GM11168 (cell line): Measurements from ENCODE around the gene SLC34A3.

ENCODE experiments used
- in situ Hi-C: fragments of 300-500 bp; cut with MboI; formaldehyde crosslinking; loops from one replicate; pipeline ENCODE4 v1.12.0; 2022; ENCODE audit warnings: low sequenced_read_pairs; ENCODE audit not compliant: unreplicated experiment

The SLC34A3 gene

DNA sequence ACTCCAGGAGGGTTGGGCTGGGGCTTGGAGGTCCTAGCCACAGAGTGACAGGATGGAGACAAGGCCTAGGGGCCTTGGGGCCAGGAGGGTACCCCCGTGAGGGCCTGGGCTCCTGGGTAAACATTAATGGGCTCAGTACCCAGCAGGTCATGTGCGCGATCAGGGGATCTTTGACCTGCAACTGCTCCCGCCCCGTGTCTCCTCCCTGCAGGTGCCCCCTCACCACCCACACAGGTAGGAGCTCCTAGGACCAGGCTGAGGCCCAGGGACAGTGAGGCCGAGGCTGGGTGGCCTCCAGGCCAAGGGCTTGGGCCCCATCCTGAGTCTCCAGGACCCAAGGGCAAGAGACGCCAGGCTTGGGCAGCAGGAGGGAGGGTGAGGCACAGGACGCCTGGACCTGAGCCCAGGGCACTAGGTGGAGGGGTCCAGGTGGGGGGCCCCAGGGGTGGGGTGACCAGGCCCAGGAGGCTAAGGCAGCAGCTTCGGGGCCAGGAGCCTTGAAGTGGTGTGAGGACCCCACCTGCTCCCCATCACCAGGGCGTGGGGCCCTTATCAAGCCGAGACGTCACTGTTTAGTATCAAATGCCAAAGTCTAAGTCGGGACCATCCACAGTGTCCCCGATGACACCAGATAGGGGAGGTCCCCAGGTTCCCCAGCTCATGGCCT is at the start of gene SLC34A3:
Gene SLC34A3 (plus strand): TSS at position 197 of the 667 bp plus-strand sequence. CDS start 802 bp downstream, outside the sequence.
- in situ Hi-C loops = loop anchor here (5.0 kb wide), 1 partner anchor 109 kb away; no protein-coding TSS in a partner anchor

DNA sequence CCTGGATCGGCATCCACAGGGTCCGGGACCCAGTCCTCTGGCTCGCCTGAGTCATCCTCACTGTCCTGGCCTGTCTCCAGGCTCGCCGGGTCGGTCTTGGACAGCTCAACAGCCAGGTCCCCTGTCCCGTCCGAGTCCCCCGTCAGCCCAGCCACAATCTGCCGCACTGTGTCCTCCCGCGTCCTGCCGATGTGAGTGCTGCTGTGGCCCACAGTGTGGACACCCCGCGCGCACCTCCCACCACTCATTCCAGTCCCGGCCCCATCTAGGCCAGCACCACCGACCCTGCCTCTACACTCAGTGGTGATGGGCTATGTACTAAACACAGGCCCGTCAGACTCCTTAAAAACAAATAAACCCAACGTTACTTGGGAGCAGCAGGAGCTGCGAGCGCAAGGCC is 49.0 kb upstream of the SLC34A3 start:
- in situ Hi-C loops = no loop called here

DNA sequence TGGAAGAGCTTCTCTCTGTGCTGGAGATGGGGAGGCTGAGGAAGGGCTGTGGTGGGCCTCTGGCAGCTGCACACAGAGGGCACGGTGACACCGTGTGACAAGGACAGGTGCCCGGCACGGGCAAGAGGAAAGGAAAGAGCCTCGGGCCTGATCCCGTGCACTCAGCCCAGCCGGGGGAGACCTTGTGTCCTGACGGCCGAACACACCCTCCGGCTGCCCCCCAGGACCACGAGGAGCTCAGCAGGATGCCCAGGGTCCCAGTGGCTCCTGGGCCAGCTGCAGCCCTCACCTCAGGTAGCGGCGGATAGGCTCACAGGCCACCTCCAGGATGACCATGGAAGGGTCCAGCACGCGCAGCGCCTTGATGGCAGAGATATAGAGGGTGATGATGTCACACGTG is 47.9 kb upstream of the SLC34A3 start:
- in situ Hi-C loops = no loop called here

DNA sequence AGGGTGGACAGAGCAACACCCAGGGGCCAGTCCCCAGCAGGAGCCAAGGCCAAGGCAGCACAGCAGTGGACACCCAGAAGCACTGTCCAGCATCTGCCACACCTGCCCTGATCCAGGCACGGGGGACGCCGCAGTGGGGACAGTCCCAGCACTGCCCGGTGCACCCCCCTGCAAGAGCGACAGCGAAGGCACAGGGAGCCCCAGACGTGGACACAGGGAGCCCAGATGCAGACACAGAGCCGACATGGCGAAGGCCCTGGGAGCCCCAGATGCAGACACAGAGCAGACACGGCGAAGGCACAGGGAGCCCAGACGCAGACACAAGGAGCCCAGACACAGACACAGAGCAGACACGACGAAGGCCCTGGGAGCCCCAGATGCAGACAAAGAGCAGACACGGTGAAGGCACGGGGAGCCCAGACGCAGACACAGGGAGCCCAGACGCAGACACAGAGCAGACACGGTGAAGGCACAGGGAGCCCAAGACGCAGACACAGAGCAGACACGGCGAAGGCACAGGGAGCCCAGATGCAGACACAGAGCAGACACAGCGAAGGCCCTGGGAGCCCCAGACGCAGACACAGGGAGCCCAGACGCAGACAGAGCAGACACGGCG is 46.6 kb upstream of the SLC34A3 start:
- in situ Hi-C loops = no loop called here

DNA sequence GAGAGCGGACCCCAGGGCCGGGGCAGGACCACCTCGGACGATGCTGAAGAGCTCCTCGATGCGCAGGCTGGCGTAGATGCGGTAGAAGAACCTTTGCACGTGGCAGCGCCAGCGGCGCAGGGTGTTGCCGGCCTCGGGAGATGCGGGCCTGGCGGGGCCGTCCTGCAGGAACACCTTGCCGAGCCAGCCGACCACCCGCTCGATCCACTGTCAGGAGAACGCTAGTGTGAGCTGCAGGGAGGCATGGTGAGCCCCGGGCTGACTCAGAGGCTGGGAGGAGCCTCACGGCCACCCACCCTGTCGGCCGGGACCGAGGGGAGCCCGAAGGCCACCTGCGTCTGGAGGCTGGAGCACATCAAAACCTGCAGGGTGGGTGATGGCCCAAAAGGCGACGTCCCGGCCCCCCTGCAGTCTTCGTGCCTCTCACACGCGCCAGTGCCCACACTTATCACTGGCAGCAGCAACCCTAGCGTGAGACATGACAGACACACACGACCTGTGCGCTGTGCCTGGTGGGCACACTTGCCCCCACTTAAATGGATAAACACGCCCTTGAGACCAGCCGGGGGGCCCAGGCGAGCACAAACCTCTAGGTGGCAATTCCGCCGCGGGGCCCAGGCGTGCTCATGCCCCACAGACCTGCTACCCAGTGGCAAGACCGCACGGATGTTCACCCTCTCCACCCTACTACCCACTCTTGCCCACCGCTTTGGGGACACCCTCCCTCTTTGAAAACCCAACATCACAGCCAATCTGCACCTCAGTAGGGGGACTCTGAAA is 45.6 kb upstream of the SLC34A3 start:
- in situ Hi-C loops = no loop called here

DNA sequence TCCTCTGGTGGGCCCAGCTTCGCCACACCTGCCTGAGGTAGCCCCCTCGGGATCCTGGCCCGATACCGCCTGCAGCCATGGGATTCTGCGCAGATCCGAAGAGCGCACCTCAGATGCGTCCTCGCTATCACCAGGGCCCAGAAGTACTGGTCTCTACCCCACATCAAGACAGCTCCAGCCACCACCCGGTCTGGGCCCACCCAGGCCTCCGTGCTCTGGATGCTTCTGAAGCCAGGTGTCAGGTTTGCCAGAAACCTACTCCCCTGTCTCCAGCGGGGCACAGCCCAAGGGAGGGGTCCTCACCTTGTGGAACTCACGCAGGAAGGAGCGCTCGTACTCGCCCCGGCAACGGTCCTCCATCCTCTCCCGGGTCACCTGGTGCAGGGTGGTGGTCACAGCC is 44.8 kb upstream of the SLC34A3 start:
- in situ Hi-C loops = no loop called here

DNA sequence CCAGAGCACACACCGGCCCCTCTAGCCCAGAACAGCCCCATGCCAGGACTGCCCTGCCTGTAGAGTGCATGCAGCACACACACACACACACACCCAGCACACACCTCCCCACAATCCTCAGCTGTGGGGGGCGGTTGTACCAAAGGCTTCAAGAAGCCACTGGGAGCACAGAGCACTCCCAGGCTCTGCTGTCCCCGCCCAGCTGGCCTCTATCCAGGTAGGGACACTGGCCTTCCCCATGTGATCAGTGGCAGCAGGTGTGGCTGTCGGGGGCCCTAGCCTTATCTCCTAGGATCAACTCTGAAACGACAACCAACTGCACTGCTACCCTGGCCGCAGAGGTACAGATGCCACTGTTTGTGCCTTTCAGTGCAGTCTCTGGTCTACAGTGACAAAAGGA is 44.3 kb upstream of the SLC34A3 start:
- in situ Hi-C loops = no loop called here

DNA sequence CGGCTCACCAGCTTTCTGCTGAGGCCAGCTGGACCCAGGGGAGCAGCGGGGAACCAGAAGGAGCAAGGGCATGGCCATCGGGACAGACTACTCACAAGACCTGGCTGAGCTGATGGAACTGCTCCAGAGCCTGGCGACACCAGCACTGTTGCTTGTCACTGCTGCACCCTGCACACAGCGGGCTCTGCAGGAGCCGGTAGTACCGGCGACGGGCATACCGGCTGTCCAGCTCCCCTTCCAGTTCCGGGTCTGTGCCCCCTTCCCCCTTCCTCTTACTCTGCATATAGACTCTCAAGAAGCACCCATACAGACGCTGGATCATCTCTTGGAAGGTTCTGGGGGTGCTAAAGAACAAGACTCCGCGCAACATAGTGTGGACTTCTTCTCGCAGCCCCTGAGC is 43.3 kb upstream of the SLC34A3 start:
- in situ Hi-C loops = no loop called here

DNA sequence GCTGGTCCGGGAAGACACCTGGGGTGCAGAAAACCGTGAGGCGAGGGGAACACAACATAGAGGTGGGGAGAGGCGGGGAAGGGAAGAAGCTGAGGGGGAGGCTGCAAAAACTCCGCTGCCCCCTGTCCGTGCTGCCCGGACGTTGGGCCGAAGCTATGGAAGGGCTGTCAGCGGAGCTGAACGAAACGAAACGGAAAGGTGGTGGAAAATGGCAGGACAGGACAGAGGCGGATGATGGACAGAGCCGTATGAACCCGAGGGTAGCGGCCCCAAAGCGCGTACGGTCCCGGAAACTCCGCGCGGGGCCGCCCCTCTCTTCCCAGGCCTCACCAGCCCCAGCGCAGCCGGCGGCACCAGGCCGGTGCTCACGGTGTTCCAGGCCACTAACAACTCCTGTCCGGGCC is 42.6 kb upstream of the SLC34A3 start:
- in situ Hi-C loops = no loop called here

DNA sequence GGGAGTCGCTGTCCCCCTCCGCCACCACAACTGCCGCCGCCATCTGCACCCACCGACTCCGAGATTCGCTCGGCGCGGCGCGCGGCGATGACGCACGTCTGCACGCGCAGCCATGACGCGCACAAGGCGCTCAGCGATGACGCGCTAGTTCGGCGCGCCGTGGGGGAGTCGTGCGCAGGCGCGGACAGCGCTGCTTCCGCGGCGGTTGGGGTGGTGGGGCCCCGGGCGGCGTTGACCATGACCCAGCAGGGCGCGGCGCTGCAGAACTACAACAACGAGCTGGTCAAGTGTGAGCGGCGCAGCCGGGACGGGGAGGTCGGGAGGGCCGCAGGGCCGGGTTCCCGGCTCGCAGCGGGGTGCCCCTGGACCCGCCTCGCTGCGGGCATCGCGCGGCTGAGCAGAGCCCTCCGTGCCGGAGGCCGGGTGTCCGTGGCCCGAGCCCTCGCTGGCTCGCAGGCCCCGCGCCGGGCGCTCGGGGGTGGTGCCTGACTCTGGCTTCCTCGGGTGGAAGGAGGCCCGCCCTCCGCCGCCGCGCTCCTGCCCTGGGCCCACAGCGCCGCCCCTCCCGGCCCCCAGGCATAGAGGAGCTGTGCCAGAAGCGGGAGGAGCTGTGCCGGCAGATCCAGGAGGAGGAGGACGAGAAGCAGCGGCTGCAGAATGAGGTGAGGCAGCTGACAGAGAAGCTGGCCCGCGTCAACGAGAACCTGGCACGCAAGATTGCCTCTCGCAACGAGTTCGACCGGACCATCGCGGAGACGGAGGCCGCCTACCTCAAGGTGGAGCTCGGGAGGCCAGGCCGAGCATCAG is 42.0 kb upstream of the SLC34A3 start, which contains the start of the genes ANAPC2 and SSNA1:
Gene ANAPC2 (minus strand): TSS at position 71 of the 807 bp plus-strand sequence. CDS start 28 bp downstream, at position 43.
Gene SSNA1 (plus strand): TSS at position 187 of the 807 bp plus-strand sequence. CDS start 51 bp downstream, at position 238.
- in situ Hi-C loops = no loop called here

DNA sequence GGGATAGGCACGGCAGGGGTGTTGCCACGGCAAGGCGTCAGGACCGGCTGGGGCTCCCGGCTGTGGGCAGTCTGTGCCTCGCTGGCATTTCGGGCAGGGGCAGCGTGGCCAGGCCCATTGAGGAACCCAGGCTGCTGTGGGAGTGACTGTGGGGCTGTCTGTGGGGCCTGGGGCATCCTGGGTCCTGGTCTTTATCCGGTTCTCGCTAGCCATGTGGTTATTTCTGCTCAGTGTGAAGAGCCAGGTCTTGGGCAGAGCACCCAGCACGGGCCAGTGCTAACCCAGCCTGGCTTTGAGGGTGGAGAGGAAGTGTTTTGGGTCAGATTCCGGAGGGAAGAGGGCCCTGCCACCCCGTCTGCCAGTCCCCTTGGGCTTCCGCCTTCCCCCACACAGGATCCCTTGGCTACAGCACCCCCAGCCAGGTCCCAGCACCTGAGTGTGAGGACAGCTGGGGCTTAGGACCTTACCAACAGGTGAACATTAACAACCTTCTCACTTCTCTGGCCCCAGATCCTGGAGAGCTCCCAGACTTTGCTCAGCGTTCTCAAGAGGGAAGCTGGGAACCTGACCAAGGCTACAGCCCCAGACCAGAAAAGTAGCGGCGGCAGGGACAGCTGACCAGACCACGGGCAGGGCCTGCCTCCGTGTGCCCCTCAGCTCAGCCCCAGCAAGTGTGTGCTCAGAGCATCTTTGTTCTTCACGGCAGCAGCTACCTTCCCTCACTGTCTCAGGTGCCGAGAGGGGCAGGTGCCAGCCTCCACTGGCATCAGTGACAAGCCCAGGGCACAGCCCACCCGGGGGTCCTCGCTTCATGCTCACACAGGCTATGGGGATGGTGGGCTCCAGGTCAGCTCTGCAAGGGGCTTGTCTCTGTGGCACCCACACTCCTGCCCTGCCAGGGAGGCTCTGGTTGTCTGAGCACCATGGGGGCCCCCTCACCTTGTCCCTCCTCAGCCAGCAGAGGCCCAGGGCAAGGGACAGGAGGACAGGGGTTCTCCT is 41.1 kb upstream of the SLC34A3 start:
- in situ Hi-C loops = no loop called here

DNA sequence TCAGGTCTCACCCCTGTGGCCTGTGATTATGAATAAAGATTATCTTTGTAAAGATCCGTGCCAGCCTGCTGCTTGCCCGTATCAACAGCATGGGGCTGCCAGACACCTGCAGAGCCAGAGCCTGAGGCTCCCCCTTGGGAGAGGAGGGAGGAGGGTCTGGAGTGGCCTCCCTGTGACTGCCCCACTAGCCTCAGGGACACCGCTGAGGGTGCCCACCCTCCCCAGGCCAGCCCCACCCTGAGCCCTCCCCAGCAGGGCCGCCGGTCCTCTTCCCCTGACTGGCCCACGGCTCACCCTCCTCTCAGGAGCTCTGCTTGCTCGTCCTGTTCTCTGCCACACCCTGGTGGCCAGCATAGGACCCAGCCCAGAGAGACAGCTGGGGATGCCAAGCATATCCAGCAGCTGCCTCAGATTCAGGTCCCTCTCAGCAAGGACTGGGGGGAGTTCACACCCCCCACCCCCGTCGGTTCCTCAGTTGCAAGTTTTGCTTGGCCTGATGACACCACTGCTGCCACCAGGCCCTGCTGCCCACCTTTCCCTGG is 40.3 kb upstream of the SLC34A3 start:
- in situ Hi-C loops = no loop called here

DNA sequence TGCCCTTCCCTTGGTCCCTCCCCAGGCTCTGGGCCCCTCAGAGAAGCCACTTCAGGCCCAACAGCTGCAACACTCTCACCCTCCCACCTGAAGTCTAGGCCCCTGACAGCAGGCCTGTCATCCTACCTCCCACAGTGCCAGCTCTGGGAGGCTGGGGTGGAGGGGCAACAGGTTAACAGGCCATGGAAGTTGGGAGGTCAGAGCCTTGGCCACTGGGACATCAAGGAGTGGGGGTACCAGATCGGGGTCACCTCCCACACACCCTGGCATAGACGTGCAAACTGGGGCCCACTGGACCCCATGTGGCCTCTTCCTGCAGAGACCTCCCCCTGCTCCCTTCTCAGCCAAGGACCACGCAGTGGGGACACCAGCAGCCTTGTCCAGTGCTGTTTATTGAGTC is 39.5 kb upstream of the SLC34A3 start:
- in situ Hi-C loops = no loop called here

DNA sequence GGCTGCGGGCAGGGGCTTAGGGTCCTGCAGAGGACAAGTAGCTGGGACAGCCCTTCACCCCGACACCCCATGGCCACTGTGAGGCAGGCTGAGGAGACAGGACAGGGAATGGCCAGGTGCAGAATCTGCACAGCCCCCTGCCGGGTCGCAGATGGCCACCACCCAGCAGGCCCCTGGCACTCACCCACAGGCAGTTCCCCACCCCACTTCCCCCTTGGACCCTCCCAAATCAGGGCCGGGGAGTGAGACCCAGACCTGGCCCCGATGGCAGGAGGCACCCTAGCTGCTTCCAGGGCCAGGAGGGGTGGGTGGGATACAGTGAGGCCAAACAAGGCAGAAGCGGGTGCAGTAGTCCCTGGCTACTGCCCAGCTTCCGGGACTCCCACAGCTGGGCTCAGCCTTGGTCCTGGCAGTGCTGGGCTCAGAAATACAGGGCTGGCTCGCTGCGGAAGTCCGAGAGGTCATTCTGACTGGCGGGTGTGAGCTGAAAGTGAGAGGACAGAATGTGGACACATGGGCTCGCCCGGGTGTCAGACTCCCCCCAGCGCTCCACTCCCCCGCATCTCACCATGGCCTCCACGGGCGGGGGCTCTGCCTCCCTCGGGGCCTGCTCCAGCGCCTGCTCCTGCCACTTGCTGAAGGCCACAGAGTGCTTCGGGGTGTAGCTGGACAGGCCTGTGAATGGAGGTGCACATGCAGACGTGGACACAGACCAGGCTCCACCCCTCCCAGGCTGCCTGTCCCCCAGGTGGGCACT is 38.8 kb upstream of the SLC34A3 start:
- in situ Hi-C loops = no loop called here

DNA sequence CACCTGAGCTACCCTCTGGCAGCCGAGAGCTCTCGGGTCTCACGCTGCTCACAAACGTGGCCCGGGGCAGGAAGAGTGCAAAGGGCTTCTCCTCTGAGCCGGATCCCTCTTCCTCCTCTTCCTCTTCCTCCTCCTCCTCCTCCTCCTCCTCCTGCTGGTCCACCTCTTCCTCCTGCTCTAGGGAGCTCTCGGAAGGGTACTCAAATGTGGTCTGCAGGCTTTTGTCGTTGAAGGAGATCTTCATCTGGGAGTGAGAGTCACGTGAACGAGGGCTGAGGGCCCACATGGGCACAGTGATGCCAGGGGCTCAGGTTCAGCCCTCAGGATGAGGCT is 38.3 kb upstream of the SLC34A3 start:
- in situ Hi-C loops = no loop called here

DNA sequence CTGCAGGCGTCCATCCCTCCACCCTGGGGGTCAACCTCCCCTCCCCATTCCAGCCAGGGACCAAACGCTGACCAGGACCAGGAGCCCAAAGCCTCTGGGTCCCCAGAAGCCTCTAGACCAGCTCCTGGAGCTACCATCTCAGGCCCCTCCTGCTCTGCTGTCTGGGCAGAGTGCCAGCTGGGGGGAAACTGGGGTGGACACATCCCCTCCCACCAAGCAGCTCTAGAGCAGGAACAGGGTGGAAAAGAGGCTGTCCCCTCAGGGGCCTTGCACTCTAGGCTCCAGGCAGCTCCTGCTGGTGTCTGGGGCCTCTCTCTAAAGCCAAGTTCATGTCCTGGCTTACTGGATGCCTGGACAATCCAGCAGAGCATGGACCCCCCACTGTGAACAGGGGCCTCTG is 37.8 kb upstream of the SLC34A3 start:
- in situ Hi-C loops = no loop called here

DNA sequence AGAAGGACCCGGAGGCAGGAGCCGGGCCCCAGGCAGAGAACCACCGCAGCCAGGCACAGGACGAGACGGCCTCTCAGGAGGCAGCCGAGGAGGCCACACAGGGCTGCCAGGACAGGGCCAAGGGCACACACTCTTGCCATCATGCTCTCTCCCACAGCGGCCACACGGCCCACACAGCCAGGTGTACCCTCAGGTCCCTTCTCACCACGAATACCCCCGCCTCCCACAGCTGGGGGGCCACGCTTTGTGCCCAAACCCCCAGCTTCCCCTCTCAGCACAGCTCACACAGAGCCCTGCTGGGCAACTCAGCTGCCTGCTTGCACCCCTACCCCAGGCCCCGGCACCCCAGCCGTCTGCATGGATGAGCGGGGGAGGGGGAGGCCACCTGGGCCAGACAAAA is 36.9 kb upstream of the SLC34A3 start:
- in situ Hi-C loops = no loop called here

DNA sequence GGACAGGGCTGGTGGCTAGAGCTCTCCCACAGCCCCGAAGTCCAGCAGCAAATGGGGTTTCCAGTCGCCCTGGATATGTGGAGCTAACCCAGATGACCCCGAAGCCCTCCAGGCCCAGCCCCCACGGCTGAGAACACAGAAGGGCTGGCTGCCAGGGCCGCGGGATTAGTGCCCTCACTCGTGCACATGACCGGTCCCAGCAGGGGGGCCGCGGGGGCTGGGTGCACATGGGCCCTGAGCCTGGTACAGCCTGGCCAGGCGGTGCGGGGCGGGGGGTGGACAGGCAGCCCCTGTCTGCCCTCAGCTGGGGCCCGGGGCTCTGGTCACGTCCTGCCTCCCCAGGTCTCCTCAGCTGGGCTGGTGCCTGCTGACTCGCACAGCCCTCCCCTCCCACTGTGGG is 36.3 kb upstream of the SLC34A3 start:
- in situ Hi-C loops = no loop called here
